Mesenchymal stem cell (in vitro differentiated cells and primary cell): ENCODE data around the gene DOK5.

Experiments used
- DNase-seq: peaks from one replicate; pipeline ENCODE4 v3.0.0-alpha.2; 2013
- H2AFZ ChIP-seq: one replicate; pipeline ENCODE4 v1.6.1; 2013; ENCODE audit warnings: low read depth, mild to moderate bottlenecking, control low read depth, inconsistent platforms, low read length, moderate library complexity
- H2AK5ac ChIP-seq: 2 replicates; pipeline ENCODE4 v1.6.1; 2013; ENCODE audit warnings: low read length, moderate library complexity, mild to moderate bottlenecking, inconsistent platforms; ENCODE audit not compliant: severe bottlenecking
- H2BK120ac ChIP-seq: one replicate; pipeline ENCODE4 v1.6.1; 2013; ENCODE audit warnings: low read depth, mild to moderate bottlenecking, inconsistent platforms, low read length, moderate library complexity
- H2BK12ac ChIP-seq, 2 experiments: one replicate each; pipeline ENCODE4 v1.6.1; 2013; ENCODE audit warnings: inconsistent platforms in 2 of 2, low read length in 2 of 2, mild to moderate bottlenecking in 2 of 2, moderate library complexity in 2 of 2, control low read depth in 1 of 2
- H2BK15ac ChIP-seq: one replicate; pipeline ENCODE4 v1.6.1; 2013; ENCODE audit warnings: mild to moderate bottlenecking, low read depth, inconsistent platforms; ENCODE audit not compliant: poor library complexity, severe bottlenecking
- H2BK5ac ChIP-seq: 2 replicates; pipeline ENCODE4 v1.6.1; 2013; ENCODE audit warnings: low read depth, mild to moderate bottlenecking, low read length, control low read depth, inconsistent platforms; ENCODE audit not compliant: poor library complexity, severe bottlenecking
- H3K14ac ChIP-seq, 2 experiments: one replicate each; pipeline ENCODE4 v1.6.1; 2013; ENCODE audit warnings: inconsistent platforms in 2 of 2, low read length in 2 of 2, control low read depth in 1 of 2, mild to moderate bottlenecking in 1 of 2, moderate library complexity in 1 of 2
- H3K18ac ChIP-seq, 2 experiments: one replicate each; pipeline ENCODE4 v1.6.1; 2013; ENCODE audit warnings: inconsistent platforms in 2 of 2, low read length in 2 of 2, control low read depth in 1 of 2, low read depth in 1 of 2, mild to moderate bottlenecking in 1 of 2
- H3K23ac ChIP-seq, 2 experiments: one replicate each; pipeline ENCODE4 v1.6.1; 2013; ENCODE audit warnings: inconsistent platforms in 2 of 2, low read length in 2 of 2, mild to moderate bottlenecking in 2 of 2, moderate library complexity in 2 of 2, control low read depth in 1 of 2
- H3K27ac ChIP-seq: 2 replicates; pipeline ENCODE4 v1.5.1; 2013; ENCODE audit warnings: mild to moderate bottlenecking, moderate library complexity, low read length, control low read depth, inconsistent platforms; ENCODE audit not compliant: poor library complexity, severe bottlenecking
- H3K27me3 ChIP-seq, 2 experiments: 2 replicates each; pipeline versions ENCODE4 v1.6.1 to v1.7.0; 2013; ENCODE audit warnings: low read length in 2 of 2, mild to moderate bottlenecking in 2 of 2, moderate library complexity in 2 of 2, control low read depth in 1 of 2, inconsistent platforms in 1 of 2; ENCODE audit not compliant: control insufficient read depth in 1 of 2, insufficient read depth in 1 of 2
- H3K36me3 ChIP-seq, 2 experiments: 2 replicates each; pipeline versions ENCODE4 v1.6.1 to v1.7.0; 2013; ENCODE audit warnings: low read length in 2 of 2, control low read depth in 1 of 2, inconsistent platforms in 1 of 2, low read depth in 1 of 2, mild to moderate bottlenecking in 1 of 2; ENCODE audit not compliant: insufficient read depth in 2 of 2, control insufficient read depth in 1 of 2
- H3K4ac ChIP-seq, 2 experiments: one replicate each; pipeline ENCODE4 v1.6.1; 2013; ENCODE audit warnings: inconsistent platforms in 2 of 2, low read length in 2 of 2, mild to moderate bottlenecking in 2 of 2, moderate library complexity in 2 of 2, control low read depth in 1 of 2, low read depth in 1 of 2
- H3K4me1 ChIP-seq: 2 replicates; pipeline ENCODE4 v1.6.1; 2013; ENCODE audit warnings: low read depth, low read length, control low read depth; ENCODE audit not compliant: control insufficient read depth, insufficient read depth
- H3K4me2 ChIP-seq: 2 replicates; pipeline ENCODE4 v1.6.1; 2013; ENCODE audit warnings: low read length, mild to moderate bottlenecking, inconsistent platforms; ENCODE audit not compliant: poor library complexity, severe bottlenecking
- H3K4me3 ChIP-seq, 2 experiments: 2 replicates each; pipeline versions ENCODE4 v1.5.1 to v1.7.0; 2013; ENCODE audit warnings: low read length in 2 of 2, mild to moderate bottlenecking in 2 of 2, control low read depth in 1 of 2, low read depth in 1 of 2; ENCODE audit not compliant: insufficient read depth in 1 of 2
- H3K79me1 ChIP-seq: replicated peaks from 2 replicates; pipeline ENCODE4 v1.6.1; 2013; ENCODE audit warnings: mild to moderate bottlenecking, control low read depth, low read length, inconsistent platforms; ENCODE audit not compliant: poor library complexity, severe bottlenecking
- H3K9ac ChIP-seq: 2 replicates; pipeline ENCODE4 v1.7.0; 2013; ENCODE audit warnings: mild to moderate bottlenecking, low read length, moderate library complexity
- H3K9me3 ChIP-seq: 2 replicates; pipeline ENCODE4 v1.7.0; 2013; ENCODE audit warnings: mild to moderate bottlenecking, low read length; ENCODE audit not compliant: control insufficient read depth
- H4K8ac ChIP-seq: one replicate; pipeline ENCODE4 v1.6.1; 2013; ENCODE audit warnings: inconsistent platforms, mild to moderate bottlenecking, low read length, moderate library complexity
- H4K91ac ChIP-seq: one replicate; pipeline ENCODE4 v1.6.1; 2013; ENCODE audit warnings: mild to moderate bottlenecking, low read length, inconsistent platforms
- WGBS: methylation state at CpG from one replicate; pipeline ENCODE4 v1.1.7; 2013; ENCODE audit warnings: mixed read lengths; 5-methylcytosine and 5-hydroxymethylcytosine counted together

The DOK5 gene

DNA sequence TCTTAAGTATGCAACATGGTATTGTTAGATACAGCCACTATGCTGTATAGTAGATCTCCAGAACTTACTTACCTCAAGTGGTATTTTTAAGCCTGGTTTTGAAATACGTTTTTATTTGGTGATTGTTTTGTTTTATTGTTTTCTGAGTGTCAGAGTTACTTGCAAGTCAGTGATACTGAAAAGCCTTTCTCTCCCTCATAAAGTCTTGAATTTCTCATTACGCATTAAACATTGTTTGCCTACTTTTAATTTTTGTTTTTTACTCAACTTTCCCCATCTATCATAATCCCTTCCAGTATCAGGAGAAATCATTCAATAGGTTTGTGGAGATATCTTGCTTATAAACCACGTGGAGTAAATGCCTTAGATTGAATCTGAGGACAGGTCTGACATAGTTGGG is 214.9 kb downstream of the DOK5 start:
- Histone ChIP-seq H2BK120ac (no peak overlapping the region), H3K36me3 (no peaks in the 10 kb centered on the region), H2BK12ac (no peak overlapping the region), H2BK5ac (no peak overlapping the region), H3K4me1 (no peaks in the 10 kb centered on the region), H3K9me3 (no peaks in the 10 kb centered on the region), H3K27ac (no peak overlapping the region), H3K14ac (no peak overlapping the region), H3K23ac (no peak overlapping the region), H3K18ac (no peak overlapping the region), H3K4me2 (no peak overlapping the region), H3K9ac (no peak overlapping the region), H4K8ac (no peak overlapping the region), H3K79me1 (no peaks in the 10 kb centered on the region), H3K4ac (no peak overlapping the region), H3K4me3 (no peak overlapping the region), H2AK5ac (no peak overlapping the region), H3K27me3 (no peaks in the 10 kb centered on the region), H2BK15ac (no peak overlapping the region), H4K91ac (no peak overlapping the region), H2AFZ (no peak overlapping the region)
- no peak for DNase-seq
- 0% methylated on average over 1 of the region's 3 CpGs for WGBS

DNA sequence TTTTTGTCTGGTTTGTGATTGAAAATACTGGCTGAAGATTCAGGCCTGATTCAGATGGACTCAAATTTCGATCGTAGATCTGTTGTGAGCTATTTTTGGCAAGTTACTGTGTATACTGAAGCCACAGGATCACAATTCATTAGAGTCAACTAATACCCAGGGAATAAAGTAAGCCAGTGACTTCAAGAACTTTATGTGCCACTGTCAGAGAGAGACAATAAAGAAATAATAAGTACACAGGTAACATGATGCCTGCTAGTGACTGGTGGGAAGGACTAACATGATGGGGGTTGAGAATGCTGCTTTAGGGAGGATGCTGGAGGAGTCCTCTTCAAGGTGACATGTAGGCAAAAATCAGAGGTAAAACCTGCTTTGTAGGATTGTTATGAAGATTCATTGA is 215.9 kb downstream of the DOK5 start:
- no peak overlapping the region for H4K91ac ChIP-seq
- no peak overlapping the region for H3K27ac ChIP-seq
- no peaks in the 10 kb centered on the region for H3K9me3 ChIP-seq
- H3K27me3 ChIP-seq, result no peaks in the 10 kb centered on the region
- H2BK120ac ChIP-seq, result no peak overlapping the region
- H2AK5ac ChIP-seq, result no peak overlapping the region
- H3K9ac ChIP-seq, result no peak overlapping the region
- no peak overlapping the region for H4K8ac ChIP-seq
- H3K23ac ChIP-seq, result no peak overlapping the region
- H3K4ac ChIP-seq, result no peak overlapping the region
- no peak overlapping the region for H2BK12ac ChIP-seq
- no peak overlapping the region for H3K4me3 ChIP-seq
- no peak overlapping the region for H3K18ac ChIP-seq
- H2AFZ ChIP-seq, result no peak overlapping the region
- H3K14ac ChIP-seq, result no peak overlapping the region
- no peak overlapping the region for H2BK15ac ChIP-seq
- no peaks in the 10 kb centered on the region for H3K36me3 ChIP-seq
- WGBS, result no CpG with 5 or more reads among the region's 2 CpGs
- no peaks in the 10 kb centered on the region for H3K4me1 ChIP-seq
- no peak overlapping the region for H3K4me2 ChIP-seq
- no peaks in the 10 kb centered on the region for H3K79me1 ChIP-seq
- no peak for DNase-seq
- no peak overlapping the region for H2BK5ac ChIP-seq

DNA sequence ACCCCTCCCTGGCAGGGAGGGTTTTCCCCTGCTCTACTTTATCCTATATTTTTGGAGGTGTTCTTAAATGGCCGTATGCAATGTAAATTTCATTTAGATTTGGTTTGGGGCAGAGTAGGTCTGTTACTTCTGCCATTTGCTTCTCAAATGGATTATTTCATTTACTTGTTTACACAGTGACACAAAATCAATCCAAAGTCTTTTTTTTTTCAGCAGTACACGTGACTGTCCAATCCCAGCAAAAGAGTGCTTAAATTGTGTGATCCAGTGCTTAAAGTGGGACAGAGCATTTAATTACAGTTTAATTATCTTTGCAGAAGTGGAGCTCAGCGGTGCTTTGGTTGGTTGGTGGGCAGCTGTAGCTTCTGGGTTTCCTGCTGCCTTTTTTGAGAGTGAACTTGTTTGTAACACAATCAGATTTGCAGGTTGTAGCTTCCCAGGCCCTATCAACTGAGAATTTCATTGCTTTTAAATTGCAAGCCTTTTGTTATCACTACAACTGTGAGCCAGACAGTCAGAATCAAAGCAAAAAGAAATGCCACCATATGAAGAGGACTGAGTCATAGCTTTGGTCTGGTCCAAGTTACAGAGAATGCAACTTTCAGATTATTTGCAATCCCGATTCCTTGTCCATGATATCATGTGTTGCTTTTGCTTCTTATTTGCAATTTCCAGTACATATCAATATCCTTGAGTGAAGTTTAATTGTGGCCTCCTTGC is 216.9 kb downstream of the DOK5 start:
- Histone ChIP-seq H3K27ac (no peak overlapping the region), H4K91ac (no peak overlapping the region), H2AFZ (no peak overlapping the region), H2BK120ac (no peak overlapping the region), H4K8ac (no peak overlapping the region), H3K4me1 (no peaks in the 10 kb centered on the region), H3K9me3 (no peaks in the 10 kb centered on the region), H3K14ac (no peak overlapping the region), H2BK5ac (no peak overlapping the region), H3K79me1 (no peaks in the 10 kb centered on the region), H3K4ac (no peak overlapping the region), H2BK12ac (no peak overlapping the region), H3K9ac (no peak overlapping the region), H3K4me2 (no peak overlapping the region), H2BK15ac (no peak overlapping the region), H2AK5ac (no peak overlapping the region), H3K36me3 (no peaks in the 10 kb centered on the region), H3K18ac (no peak overlapping the region), H3K4me3 (no peak overlapping the region), H3K23ac (no peak overlapping the region), H3K27me3 (no peaks in the 10 kb centered on the region)
- DNase-seq, result no peak
- WGBS, result 57% methylated on average over 3 of the region's 4 CpGs

DNA sequence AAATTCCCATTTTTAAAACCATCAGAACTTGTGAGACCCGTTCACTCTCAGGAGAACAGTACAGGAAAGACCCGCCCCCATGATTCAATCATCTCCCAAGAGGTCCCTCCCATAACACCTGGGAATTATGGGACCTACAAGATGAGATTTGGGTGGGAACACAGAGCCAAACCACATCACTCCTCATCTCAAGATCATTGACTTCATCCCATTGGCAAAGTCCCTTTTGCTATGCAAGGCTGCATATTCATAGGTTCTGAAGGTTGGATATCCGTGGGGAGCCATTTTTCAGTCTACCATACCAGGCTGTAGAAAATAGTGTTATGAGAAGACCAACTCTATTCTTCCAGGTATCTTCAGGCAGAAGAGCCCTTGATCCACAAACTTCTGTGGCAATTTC is 219.1 kb downstream of the DOK5 start:
- Histone ChIP-seq H3K14ac (no peak overlapping the region), H3K23ac (no peak overlapping the region), H3K18ac (no peak overlapping the region), H4K8ac (no peak overlapping the region), H3K36me3 (no peaks in the 10 kb centered on the region), H2BK120ac (no peak overlapping the region), H3K4ac (no peak overlapping the region), H3K4me3 (no peak overlapping the region), H4K91ac (no peak overlapping the region), H2BK15ac (no peak overlapping the region), H3K9me3 (no peaks in the 10 kb centered on the region), H2BK5ac (no peak overlapping the region), H3K27ac (no peak overlapping the region), H3K4me2 (no peak overlapping the region), H3K27me3 (no peaks in the 10 kb centered on the region), H2BK12ac (no peak overlapping the region), H2AK5ac (no peak overlapping the region), H3K79me1 (no peaks in the 10 kb centered on the region), H3K4me1 (no peaks in the 10 kb centered on the region), H2AFZ (no peak overlapping the region), H3K9ac (no peak overlapping the region)
- 60% methylated on average over 2 of the region's 3 CpGs for WGBS
- no peak for DNase-seq
